22Rv1 (cell line): ENCODE results near the gene RAX2.

Experiments used
- H3K27ac ChIP-seq: fragments of 450-650 bp; 2 replicates; pipeline ENCODE4 v1.5.1; 2017
- ZFX ChIP-seq: fragments of 450-650 bp; IDR thresholded peaks from 2 replicates; pipeline ENCODE4 v1.6.1; 2017; ENCODE audit warnings: antibody characterized with exemption, borderline replicate concordance
- TF ChIP-seq, protein P1 (sequence below): fragments of 450-650 bp; IDR thresholded peaks from 2 replicates; pipeline ENCODE4 v1.5.1; 2017; ENCODE audit warnings: mild to moderate bottlenecking

The RAX2 gene

DNA sequence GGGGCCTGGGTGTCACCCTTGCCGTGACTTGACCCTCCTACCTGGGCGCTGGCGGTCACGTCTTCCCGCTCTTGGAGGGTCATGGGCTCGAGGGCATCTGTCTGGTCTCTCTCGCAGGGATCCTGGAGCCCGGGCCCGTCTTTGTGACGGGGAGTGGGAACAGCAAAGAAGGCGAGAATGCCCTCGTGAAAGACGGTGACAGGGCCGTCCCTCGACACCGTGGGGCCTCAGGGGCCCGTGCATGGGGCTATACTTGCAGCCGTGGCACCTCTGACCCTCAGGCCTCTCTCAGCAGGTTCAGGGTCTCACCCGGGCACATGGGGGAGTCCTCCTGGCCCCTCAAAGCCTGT lies 35.1 kb upstream of the RAX2 start:
- TF ChIP-seq, protein P1, sequence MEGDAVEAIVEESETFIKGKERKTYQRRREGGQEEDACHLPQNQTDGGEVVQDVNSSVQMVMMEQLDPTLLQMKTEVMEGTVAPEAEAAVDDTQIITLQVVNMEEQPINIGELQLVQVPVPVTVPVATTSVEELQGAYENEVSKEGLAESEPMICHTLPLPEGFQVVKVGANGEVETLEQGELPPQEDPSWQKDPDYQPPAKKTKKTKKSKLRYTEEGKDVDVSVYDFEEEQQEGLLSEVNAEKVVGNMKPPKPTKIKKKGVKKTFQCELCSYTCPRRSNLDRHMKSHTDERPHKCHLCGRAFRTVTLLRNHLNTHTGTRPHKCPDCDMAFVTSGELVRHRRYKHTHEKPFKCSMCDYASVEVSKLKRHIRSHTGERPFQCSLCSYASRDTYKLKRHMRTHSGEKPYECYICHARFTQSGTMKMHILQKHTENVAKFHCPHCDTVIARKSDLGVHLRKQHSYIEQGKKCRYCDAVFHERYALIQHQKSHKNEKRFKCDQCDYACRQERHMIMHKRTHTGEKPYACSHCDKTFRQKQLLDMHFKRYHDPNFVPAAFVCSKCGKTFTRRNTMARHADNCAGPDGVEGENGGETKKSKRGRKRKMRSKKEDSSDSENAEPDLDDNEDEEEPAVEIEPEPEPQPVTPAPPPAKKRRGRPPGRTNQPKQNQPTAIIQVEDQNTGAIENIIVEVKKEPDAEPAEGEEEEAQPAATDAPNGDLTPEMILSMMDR: no peak
- no peak for TF ChIP-seq ZFX

DNA sequence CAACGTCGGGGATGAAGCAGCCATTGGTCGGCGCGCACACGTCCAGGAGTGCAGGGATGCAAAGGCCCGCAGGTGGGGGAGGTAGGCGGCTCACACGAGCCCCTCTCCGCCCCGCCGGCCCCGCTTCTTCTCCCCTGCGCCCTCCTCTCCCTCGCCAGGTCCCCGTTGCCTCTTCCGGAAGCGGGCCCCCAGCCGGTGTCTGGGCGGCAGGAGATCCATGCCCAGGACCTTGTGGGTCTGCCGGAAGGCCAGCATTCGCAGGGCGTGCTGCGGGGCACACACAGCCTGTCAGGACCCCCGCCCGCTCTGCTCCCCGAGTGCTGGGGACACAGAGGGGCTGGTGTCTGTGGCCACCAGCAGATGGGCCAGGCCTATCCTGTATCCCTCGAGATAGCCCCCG lies 33.8 kb upstream of the RAX2 start:
- no peak overlapping the region for H3K27ac ChIP-seq
- TF ChIP-seq, protein P1: no peak
- TF ChIP-seq ZFX: no peak

More for the DNA sequence above, 35.1 kb upstream of the RAX2 start:
- no peak overlapping the region for H3K27ac ChIP-seq

DNA sequence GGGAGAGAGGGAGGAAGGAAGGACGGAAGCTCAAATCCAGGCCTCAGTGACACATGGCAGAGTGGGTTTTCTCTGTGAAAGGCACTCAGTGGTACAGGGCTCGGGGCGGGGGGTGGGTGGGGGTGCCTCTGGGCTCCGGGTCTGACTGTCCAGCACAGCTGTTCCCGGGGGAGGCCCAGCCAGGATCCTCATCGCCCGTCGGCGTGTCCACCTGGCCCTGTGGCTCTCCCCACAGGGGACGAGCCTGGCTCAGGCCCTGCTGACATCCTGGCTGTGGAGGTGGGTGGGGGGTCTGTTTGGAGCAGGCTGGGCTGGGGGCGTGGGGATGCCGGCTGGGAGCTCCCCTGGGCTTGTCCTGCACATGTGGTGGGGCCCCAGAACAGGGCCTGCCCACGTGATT lies 32.4 kb upstream of the RAX2 start:
- no peak overlapping the region for H3K27ac ChIP-seq
- no peak for TF ChIP-seq ZFX
- TF ChIP-seq, protein P1: no peak

DNA sequence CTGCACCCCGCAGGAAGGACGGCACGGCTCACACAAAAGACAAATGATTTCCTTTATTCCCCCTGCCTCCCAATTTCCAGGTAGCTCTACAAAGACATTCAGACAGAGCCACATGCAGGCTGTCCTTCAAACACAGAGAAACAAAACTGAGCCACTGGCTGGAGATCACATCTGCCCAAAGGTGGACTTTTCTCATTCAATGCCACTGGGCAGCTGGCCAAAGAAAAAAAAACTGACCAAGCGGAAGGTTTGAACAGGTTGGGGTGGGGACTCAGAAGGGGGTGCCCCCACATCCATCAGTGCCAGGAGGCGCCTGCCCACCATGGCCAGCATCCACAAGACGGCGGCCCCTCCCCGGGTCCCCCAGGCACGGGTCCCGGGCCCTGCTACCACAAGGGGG lies 32.0 kb upstream of the RAX2 start:
- no peak for TF ChIP-seq ZFX
- TF ChIP-seq, protein P1: no peak
- no peak overlapping the region for H3K27ac ChIP-seq

DNA sequence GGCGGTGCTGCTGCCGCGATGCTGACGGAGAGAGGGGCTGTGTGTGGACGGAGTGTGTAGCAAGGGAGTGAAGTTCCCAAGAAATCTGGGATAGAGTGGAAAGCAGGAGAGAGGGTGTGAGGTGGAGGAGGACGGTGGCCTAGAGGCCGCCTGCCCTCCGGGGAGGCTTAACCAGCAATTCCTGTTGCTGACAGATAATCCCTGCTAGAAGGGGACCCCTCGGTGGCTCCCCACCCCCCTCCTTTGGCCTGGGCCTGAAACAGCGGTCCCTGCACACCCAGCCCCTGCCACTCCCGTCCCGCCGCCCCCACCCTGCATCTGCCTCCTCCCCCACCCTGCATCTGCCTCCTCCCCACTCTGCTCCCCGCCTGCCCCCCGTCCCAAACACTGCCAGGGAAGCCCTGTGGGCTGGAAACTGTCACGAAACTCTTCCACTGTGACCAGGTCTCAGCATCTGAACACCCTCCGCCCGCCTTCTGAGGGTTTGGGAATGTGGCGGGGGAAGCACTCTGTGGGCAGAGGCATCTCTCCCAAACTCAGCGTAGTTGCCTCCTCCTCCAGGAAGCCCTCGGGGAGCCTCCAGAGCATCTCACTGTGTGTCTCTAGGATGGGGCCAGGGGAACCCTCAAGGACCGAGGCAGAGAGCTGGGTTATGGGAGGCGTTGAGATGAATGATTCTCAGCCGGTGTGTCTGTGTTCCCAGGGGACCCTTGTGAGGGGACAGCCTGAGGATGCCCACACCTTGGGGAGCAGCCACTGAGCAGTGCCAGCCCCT lies 31.3 kb upstream of the RAX2 start:
- no peak for TF ChIP-seq ZFX
- TF ChIP-seq, protein P1: no peak
- H3K27ac ChIP-seq: no peak overlapping the region

DNA sequence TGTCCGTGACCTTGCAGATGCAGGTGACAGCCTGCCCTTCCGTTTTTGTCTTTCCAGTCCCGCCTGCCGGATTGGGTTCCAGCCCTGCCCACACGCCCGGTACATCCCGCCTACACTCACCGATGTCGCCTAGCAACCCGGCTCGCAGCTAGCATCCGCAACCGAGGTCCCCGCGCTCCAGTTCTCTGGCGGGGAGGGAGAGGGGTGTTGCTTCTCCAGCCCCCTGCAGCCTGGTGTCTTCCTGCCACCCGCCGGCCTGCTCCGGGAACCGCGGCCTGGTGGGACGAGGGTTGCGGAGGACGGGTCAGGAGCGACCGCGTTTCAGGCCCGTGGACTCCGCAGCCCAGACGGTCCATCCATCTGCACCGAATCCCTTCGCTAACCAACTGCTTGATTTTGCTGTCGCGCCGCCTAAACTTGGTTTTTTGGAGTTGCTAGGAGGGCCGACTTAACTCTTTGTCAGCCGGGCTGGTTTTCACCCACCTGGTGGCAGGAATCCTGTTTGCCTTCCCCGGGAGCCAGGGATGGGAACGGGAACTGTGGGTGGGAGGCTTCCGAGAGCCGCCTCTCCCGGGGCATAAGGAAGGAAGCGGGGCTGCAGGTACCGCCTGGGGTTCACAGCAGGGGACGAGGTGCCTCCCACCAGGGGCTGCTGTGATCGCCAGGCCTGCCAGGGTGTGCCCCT lies 29.5 kb upstream of the RAX2 start:
- TF ChIP-seq, protein P1: 0 out of 2 replicates have a peak, but pooled peaks have one; percentile 2
- no peak for TF ChIP-seq ZFX

DNA sequence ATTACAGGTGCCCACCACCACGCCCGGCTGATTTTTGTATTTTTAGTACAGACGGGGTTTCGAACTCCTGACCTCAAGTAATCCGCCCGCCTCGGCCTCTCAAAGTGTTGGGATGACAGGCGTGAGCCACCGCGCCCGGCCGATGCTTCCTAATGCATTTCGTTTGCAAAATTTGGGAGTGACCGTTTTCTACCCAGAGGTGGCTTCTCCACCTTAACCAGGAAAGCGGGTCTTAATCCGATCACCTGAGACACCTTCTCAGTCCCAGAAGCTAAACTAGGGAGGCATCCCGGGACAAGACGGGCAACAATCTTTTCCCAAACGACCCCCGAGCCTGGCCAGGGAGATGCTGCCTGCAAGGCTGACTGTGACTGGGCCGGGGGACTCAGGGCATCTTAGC lies 29.0 kb upstream of the RAX2 start:
- no peak for TF ChIP-seq ZFX
- TF ChIP-seq, protein P1: no peak
- H3K27ac ChIP-seq: peak overlapping the region; percentile 34; the same call in 1 of the 2 replicates

More for the DNA sequence above, 29.5 kb upstream of the RAX2 start:
- H3K27ac ChIP-seq: peak overlapping the region; percentile 34; the same call in 1 of the 2 replicates
